Activated CD4-positive, alpha-beta T cell treated with anti-CD3 and anti-CD28 coated beads, Interleukin-2, amount 50 U/mL, for 16 hours (primary cell): ENCODE data around the gene S1PR2.
"Not testable (repeated sequence)": the region's sequence is repeated elsewhere in the genome, so short reads cannot be mapped to it uniquely, and the experiment has no call there.

Source experiments
- DNase-seq: peaks from one replicate; pipeline ENCODE4 v3.0.0-alpha.2; 2020

S1PR2 gene

GRCh38 chr19:10252707-10253106 lies 21.6 kb upstream of the S1PR2 start:
- DNase-seq = no peak

GRCh38 chr19:10251792-10252694 lies 20.9 kb upstream of the S1PR2 start, which contains the start of gene MRPL4:
Gene MRPL4, plus strand, starts transcription at chr19:10252214. Its CDS starts 40 bp downstream, at chr19:10252254.
- peak; percentile 98 for DNase-seq

- no peak for DNase-seq
These were observed 15.4 kb upstream of the S1PR2 start for GRCh38 chr19:10246511-10246910.

GRCh38 chr19:10245189-10245939 lies 14.2 kb upstream of the S1PR2 start:
- no peak for DNase-seq

GRCh38 chr19:10243606-10244005 lies 12.5 kb upstream of the S1PR2 start:
- DNase-seq = no peak

GRCh38 chr19:10241826-10242449 lies 10.8 kb upstream of the S1PR2 start:
- not testable (repeated sequence) for DNase-seq

GRCh38 chr19:10238172-10238783 lies 7.1 kb upstream of the S1PR2 start:
- no peak for DNase-seq

- no peak for DNase-seq
These were observed 6.6 kb upstream of the S1PR2 start for GRCh38 chr19:10237702-10238101.

GRCh38 chr19:10235409-10235808 lies 4.3 kb upstream of the S1PR2 start:
- not testable (repeated sequence) for DNase-seq

- DNase-seq = no peak
These were observed 3.9 kb upstream of the S1PR2 start for GRCh38 chr19:10235003-10235402.

- no peak for DNase-seq
These were observed 2.8 kb upstream of the S1PR2 start for GRCh38 chr19:10233946-10234345.

- no peak for DNase-seq
These were observed 589 bp upstream of the S1PR2 start for GRCh38 chr19:10231612-10232228.

GRCh38 chr19:10230173-10230860 lies 814 bp downstream of the S1PR2 start:
- peak; percentile 27 for DNase-seq

GRCh38 chr19:10228920-10229319 lies 2.2 kb downstream of the S1PR2 start:
- peak; percentile 52 for DNase-seq

- no peak for DNase-seq
These were observed 2.7 kb downstream of the S1PR2 start for GRCh38 chr19:10228393-10228792.

GRCh38 chr19:10227026-10227971 lies 3.8 kb downstream of the S1PR2 start:
- no peak for DNase-seq

- no peak for DNase-seq
These were observed 4.6 kb downstream of the S1PR2 start for GRCh38 chr19:10226376-10227025.

GRCh38 chr19:10226021-10226375 lies 5.1 kb downstream of the S1PR2 start:
- no peak for DNase-seq

- DNase-seq = no peak
These were observed 6.8 kb downstream of the S1PR2 start for GRCh38 chr19:10224337-10224736.
